GM18861 (cell line): Measurements from ENCODE around the gene MACF1.

Experiments
- ATAC-seq: cut with Tn5 transposase; IDR thresholded peaks from one replicate; pipeline ENCODE4 v1.9.1; 2021; ENCODE audit not compliant: unreplicated experiment

The MACF1 gene

GRCh38 chr1:39411526-39412478 lies 207.3 kb downstream of the MACF1 start:
- no peak for ATAC-seq

GRCh38 chr1:39412892-39413291 lies 208.4 kb downstream of the MACF1 start:
- ATAC-seq, result no peak

- ATAC-seq, result no peak
Measured at GRCh38 chr1:39413902-39414528, 209.5 kb downstream of the MACF1 start.

DNA sequence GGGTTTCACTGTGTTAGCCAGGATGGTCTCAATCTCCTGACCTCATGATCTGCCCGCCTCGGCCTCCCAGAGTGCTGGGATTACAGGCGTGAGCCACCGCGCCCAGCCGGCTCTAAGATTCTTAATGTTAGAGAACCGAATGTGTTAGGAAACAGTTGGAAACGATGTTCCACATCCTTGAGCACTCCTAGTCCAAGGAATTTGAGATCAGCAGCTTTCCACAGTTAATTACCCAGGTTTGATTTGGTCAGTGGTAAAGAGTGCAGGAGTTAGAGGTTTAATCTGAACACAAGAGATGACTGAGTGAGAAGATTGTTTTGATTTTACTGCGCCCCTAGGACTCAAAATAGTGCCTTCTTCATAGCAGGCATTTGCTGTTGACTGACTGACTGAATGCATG lies 211.1 kb downstream of the MACF1 start:
- no peak for ATAC-seq

GRCh38 chr1:39416609-39417008 lies 212.1 kb downstream of the MACF1 start:
- ATAC-seq, result no peak

- no peak for ATAC-seq
Measured at GRCh38 chr1:39418236-39418635, 213.7 kb downstream of the MACF1 start.

DNA sequence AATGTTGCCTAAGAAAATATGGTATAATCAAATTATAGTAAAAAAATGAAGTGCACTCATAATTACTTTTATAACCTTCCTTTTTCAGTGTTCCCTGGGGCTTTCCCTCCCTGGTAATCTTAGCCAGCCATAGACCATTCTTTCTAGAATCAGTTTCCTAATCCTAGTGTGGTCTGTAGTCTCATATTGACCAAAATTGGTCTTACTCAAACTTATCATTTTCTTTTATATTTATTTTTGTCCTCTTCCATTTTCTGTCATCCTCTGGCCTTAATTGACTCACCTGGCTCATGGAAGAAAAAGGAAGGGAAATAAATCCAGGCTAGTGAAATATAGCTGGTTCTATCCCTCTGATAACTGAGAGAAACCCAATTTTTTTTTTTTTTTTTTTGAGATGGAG lies 216.0 kb downstream of the MACF1 start:
- ATAC-seq, result no peak

- no peak for ATAC-seq
Measured at GRCh38 chr1:39422614-39423013, 218.1 kb downstream of the MACF1 start.

DNA sequence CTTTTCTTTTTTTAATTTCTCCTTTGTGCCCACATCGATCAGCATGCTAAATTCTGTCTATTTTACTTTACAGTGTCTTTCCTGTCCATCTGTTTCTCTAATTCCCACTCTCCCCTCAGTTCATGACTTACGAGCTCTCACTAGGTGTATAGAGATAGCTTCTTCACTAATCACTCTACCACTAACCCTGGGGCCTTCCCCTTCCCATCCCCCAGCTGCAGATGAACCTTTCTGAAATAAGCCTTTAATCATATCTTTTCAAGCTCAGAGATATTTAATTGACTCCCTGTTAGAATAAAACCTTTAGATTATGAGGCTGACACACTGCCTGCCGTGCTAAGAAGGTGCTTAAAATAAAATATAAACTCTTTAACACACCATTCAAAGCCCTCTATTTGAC lies 220.7 kb downstream of the MACF1 start:
- ATAC-seq, result no peak

DNA sequence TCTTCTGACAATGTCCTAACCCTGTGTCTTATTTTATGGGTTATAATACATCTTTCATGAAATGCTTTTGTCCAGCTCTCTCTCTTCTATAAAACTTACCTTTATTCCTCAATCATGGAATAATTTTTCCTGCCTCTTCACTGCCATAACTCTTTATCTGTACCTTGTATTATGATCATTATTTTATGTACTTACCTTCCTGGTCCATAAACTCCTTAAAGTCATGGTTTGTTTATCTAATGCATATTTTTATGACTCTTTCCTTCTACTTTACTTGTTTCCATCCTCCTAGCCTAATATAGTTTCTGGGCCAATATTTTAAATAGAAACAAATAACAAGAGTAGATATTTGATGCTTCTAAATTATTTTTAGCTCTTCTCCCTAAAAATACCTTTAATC lies 221.1 kb downstream of the MACF1 start:
- ATAC-seq, result no peak

DNA sequence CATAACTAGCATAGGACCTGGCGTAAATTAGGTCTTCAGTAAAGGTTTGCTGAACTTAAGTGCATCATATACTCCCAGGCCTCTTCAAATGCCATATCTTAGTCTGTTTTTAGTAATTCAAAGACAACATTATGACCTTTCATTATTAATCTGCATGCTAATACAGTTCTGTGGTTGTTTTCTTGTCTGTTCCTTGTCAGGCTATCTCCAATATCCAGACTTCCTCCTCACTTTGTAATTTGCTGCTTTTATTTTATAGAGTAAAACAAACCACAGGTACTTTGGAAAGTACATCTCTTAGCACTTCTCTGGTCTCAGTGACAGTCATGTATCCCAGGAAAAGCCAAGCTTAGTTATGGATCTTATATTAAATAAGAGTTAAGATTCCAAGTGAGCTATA lies 221.9 kb downstream of the MACF1 start:
- no peak for ATAC-seq

GRCh38 chr1:39427374-39427773 lies 222.9 kb downstream of the MACF1 start:
- ATAC-seq, result no peak

DNA sequence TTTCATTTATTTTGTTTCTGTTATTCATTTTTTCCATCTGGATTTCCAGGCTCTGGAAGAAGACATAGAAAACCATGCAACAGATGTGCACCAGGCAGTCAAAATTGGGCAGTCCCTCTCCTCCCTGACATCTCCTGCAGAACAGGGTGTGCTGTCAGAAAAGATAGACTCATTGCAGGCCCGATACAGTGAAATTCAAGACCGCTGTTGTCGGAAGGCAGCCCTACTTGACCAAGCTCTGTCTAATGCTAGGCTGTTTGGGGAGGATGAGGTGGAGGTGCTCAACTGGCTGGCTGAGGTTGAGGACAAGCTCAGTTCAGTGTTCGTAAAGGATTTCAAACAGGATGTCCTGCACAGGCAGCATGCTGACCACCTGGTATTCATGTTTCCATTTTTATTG lies 223.4 kb downstream of the MACF1 start:
- no peak for ATAC-seq

DNA sequence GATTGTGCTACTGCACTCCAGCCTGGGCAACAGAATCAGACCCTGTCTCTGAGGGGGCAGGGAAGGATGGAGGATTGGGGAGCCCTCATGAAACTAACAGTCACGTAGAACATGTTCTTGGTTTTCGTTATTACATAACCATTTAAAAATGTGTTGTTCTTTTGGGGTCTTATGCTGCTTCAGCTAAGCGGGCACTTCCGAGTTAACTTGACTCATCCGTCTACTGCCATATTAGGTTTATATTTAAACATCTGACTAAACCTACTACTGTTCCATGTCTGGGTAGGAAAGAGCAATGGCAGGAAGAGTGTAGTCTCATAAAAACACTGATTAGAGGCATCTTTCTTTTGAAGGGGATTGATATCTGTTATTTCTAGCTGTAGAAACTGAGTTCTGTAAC lies 227.4 kb downstream of the MACF1 start:
- ATAC-seq, result no peak

DNA sequence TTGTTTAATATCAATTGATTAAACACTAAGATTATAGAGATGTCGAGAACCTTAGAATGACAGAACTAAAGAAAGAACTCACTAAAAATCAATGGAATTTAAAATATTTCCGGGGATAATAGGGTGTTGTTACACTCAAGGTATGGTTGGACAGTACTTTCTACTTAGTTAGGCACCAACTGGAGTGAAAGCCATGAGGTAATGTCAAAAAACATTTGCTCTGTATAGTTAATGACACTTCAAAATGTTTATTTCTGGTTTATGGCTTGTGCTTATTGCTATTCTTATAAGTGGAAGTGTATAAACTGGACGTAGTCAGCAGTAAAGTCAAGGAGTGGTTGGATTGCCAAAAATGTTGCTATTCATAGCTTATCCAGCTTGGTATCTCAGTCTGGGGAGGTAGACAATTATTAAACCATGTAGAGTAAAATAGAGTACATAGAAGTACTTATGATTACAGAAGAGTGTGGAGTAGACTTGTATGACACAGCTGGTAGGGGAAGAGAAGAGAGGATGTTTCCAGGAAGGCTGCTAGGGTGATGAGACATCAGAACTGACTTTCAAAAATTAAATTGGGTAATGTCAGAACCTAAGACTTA lies 230.4 kb downstream of the MACF1 start:
- no peak for ATAC-seq

GRCh38 chr1:39435597-39435996 lies 231.1 kb downstream of the MACF1 start:
- ATAC-seq, result no peak

- ATAC-seq, result no peak
Measured at GRCh38 chr1:39436842-39437241, 232.3 kb downstream of the MACF1 start.

DNA sequence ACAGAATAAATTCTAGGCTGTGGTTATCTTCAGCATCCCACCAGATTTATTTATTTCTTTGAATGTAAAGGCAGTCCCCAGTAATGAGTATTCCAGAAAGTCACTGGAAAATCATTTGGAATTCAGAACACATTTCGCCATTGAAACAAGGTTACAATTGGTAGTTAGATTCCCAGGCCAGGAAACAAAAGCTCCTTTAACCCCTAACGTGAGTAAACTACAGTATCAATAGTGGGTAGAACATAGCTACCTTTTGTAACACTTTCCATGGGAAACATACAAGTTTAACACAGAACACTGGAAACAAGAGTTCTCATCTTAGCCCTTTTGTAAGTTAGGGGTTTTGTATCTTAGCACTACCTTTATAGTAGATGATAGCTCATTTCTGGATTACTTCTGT lies 233.5 kb downstream of the MACF1 start:
- no peak for ATAC-seq

GRCh38 chr1:39440856-39441255 lies 236.4 kb downstream of the MACF1 start:
- no peak for ATAC-seq

- no peak for ATAC-seq
Measured at GRCh38 chr1:39441797-39442196, 237.3 kb downstream of the MACF1 start.

DNA sequence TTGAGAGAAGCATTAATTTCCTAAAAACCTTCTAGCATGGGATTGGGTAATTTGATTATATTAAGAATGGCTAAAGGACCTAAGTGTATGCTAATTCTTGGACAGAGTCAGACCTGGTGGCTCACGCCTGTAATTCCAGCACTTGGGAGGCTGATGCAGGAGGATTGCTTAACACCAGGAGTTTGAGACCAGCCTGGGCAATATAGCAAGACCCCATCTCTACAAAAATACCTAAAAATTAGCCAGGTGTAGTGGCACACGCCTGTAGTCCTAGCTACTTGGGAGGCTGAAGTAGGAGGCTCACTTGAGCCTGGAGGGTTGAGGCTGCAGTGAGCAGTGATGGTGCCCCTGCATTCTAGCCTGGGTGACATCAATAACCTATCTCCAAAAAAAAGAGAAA lies 241.1 kb downstream of the MACF1 start:
- ATAC-seq, result no peak

- no peak for ATAC-seq
Measured at GRCh38 chr1:39446986-39447567, 242.6 kb downstream of the MACF1 start.
